HG03460 (cell line): ENCODE measurements around the gene PRKN.

Source experiments
- ATAC-seq: cut with Tn5 transposase; IDR thresholded peaks from one replicate; pipeline ENCODE4 v1.9.1; 2021; ENCODE audit not compliant: unreplicated experiment

The PRKN gene

DNA sequence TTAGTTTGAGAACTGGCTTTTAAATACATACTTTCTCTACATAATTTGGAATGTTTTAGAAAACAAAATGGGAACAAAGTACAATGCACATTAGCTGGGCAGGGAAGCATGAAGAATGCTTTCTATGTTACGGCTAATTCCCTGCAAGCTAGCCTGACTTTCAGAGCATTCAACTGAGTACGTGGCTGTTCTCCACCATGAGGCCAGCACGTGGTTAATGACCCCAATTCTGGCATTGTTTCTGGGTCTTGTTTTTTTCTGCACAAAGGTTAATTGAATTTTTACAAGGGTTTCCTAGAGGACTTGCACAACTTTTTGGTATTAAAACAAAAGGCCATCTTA, 1245.1 kb downstream of the PRKN start:
- ATAC-seq: no peak

DNA sequence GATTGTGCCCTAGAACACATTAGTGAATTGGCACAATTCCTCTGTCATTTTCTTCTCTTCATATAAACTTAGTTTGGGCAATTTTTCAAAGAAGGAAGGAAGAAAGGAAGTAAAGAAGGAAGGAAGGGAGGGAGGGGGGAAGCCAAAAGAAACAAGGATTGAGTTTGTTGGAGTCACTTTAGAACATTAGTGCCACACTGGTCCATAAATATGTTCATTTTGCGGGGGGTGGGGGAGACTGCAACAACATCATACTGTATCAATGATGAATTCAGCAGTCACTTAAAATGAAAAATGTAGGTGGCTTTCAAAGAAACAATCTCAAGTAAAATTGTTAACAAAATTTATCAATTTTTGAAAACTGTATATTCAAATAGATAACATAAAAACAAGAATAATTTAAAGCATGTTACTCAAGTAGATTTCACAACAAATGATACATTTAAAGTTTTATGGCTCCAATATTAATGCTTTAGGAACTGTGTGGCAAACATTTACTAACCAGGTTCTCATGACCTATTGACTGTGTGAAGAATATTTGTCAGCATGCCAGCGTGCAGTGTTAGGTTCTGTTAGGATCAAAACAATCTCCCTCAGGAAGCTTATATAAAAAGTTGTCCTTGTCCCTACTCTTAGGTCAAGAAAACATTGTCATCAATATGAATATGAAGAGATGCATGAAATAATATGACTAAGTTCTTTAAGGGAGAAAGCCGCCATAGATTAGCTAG, 1245.6 kb downstream of the PRKN start:
- ATAC-seq: no peak

- ATAC-seq: no peak
These were observed 1247.0 kb downstream of the PRKN start for GRCh38 chr6:161480421-161481155.

GRCh38 chr6:161479376-161479775, 1248.2 kb downstream of the PRKN start:
- ATAC-seq: no peak

GRCh38 chr6:161477876-161478425, 1249.6 kb downstream of the PRKN start:
- no peak for ATAC-seq

DNA sequence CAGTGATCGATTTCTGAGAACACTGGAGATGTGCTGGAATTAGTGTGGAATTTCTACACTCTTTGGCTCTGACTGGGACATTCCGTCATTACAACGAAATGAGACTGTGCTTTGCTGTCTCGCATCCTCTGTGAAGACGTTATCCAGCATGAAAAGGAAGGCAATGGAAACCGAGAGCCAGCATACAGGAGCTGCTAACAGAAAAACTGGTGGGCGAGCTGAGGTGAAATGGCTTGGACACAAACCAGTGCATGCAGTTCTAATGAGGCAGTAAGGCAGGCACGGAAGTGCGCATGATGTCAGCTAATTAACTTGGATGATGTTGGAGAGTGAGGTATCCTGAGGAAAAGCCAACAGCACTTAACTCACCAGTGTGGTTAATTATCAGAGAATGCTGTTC, 1250.9 kb downstream of the PRKN start:
- no peak for ATAC-seq

DNA sequence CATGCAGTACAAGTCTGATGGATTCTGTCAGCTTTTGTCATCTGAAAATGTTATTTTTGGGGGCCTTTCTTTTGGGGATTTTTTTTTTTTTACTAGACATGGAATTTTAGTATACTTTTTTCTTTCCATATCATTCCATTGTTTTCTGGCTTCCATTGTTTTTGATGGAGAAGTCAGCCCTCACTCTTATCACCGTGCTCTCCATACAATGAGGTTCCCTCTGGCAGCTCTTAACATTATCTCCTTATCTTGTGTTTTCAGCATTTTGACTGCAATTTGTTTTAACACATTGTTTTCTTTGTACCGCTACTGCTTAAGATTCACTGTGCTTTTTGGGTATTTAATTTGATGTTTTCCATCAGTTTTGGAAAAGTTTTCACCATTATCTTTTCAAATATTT, 1262.2 kb downstream of the PRKN start:
- no peak for ATAC-seq

DNA sequence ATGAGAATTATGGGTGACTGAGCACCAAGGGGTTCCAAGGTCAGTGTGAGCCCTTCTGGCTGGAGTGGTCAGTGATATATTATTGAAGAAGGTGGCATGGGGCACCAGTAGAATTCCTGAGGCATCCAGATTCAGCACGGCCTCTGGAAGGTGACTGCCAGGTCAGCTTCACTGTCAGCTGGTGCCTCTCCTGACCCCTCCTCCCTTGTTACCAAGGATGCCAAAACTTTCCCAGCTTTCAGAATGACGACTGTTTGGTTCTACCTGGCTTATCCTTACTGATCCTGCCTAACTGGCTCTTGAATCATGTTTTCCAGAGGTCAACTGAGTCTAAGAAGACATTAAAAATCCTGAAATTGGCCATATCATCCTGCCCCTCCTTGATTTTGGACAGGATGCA, 1264.5 kb downstream of the PRKN start:
- ATAC-seq: no peak

- ATAC-seq: no peak
These were observed 1265.4 kb downstream of the PRKN start for GRCh38 chr6:161462148-161462547.

DNA sequence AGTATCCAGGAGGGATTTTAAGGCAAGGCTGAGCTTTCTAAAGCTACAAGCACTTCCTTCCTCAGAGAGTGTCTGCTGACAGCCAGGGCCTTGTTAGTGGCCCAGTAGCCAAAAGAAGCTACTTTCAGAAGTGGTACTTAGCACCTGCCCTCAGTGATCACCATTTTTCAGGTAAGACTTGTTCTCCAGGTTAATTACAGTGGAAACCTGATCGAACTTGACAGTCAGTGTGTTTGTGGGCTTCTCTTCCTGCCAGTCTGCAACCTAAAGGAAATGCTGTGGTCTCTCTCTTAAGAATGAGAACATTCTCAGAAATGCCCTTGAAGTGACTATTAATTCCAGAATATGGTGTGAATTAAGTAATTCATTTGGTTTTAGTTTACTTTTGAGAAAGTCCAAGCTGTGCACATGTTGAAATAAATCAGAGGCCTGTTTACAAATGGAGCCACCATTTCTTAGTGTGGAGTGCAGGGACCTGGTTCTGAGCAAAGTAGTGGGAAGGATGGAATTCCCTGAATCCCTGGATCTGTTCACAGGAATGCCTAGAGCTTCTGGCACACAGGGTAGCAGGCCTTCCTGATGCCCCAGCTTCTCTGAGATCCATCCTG, 1268.5 kb downstream of the PRKN start:
- ATAC-seq: no peak

DNA sequence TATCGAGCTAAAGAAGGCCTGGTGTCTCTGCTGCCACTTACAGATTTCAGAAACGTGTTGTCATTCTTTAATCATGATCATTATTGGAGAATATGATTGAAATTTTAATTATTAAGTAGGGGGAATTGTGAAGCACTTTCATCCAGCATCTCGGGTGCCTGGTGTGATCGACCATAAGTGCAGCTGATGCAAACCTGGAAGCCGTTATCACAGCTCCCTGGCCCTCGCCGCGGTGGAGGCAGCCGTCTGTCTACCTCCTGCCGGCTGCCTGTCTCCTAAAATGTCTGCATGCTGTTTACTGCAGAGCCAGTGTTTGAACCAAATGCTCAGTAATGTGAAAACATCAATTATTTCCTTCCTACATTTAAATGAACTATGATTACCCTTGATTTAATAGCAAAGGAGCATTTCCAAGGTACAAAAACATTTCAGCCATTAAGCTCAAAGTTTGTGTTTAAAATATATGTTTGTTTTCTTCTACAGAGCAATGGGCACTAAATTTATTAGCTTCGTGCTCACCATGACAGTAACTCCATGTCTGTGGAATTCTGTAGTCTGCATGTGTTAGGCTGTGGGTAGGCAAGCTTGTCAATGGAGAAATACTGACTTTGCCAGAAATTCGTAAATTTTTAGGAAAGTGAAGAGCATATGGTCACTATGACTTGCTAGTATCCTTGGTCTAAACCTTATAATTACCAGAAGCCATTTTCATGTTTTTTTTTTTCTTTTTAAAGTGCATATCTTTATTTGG, 1269.2 kb downstream of the PRKN start:
- no peak for ATAC-seq

DNA sequence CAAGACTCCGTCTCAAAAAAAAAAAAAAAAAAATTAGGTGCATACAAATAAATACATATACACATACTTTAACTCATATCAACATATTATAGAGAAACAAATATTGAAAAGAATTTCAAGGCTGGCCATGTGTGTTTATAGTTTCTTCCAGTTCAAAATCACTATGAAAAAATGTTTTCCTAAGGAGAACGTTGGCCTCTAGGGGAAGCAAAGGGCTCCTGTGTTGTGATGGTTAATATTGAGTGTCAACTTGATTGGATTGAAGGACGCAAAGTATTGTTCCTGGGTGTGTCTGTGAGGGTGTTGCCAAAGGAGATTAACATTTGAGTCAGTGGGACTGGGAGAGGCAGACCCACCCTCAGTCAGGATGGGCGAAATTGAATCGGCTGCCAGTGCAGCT, 1271.7 kb downstream of the PRKN start:
- no peak for ATAC-seq

GRCh38 chr6:161453558-161453957, 1274.0 kb downstream of the PRKN start:
- ATAC-seq: no peak

DNA sequence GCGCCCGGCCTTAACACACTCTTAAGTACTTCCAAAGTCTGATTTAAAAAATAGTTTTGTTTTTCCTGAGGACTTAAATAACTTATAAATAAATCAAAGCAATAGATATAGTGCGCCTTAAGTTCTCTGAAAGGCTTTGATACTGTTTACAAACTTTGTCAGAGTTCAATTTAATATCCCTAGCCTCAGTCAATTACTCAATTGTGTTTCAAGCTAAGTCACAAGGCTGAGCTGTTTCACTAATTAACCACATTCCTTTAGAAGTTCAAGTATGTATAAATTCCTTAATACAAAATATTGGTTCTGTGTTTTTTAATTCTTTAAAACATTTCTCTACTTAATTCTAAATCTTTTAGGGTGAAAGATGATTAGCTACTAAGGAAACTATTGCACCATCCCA, 1275.3 kb downstream of the PRKN start:
- ATAC-seq: no peak

DNA sequence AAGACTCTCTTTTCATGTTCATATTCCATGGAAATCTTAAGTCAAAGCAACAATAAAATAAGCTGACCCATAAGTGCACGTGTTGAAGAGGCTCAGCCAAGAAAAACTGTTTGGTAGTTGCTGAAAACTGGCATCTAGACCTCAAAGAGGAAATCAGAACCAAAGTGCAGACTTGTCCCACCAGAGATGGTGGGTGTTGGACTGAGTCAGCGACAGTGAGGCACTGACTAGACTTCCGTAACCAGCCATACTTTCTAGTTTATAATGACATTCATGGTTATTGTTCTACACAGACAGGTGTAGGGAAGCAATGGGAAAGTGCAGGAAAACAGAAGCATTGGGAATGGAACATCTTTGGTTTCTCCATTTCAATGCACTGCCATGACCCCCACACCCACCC, 1278.0 kb downstream of the PRKN start:
- no peak for ATAC-seq

- ATAC-seq: no peak
These were observed 1280.6 kb downstream of the PRKN start for GRCh38 chr6:161446949-161447348.

- no peak for ATAC-seq
These were observed 1281.2 kb downstream of the PRKN start for GRCh38 chr6:161446296-161446925.

- no peak for ATAC-seq
These were observed 1282.4 kb downstream of the PRKN start for GRCh38 chr6:161445021-161445799.

- ATAC-seq: no peak
These were observed 1283.1 kb downstream of the PRKN start for GRCh38 chr6:161444464-161444863.

DNA sequence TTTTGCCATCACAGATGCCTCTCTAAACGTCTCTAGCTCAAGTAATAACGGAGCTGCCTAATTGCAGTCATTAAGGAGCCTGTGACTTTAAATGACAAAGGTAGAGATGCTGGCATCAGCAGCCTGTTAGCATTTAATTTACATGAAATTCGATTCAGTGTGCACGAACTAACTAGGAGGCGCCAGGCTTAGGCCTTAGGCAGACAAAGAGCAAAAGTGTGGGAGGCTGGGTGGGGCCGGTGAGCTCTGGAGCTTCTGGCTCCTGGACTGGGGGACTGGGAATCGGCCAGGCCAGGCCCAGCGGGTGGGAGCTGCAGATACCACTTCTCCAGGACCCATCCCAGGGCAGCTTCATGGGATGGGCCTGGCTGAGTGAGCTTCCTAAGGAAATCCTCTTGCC, 1283.7 kb downstream of the PRKN start:
- ATAC-seq: no peak
